Gastroesophageal sphincter (tissue), 4 donors: ENCODE results near the gene TRIP12. TPM values are rescaled to one million over a fixed set of nuclear protein-coding genes. Genes with fewer than 3 reads are reported as not detected.

Experiments
- ATAC-seq: fragments of 150-250 bp; one replicate; pipeline ENCODE4 v1.9.1; 2016; ENCODE audit warnings: mild to moderate bottlenecking, moderate library complexity
- H3K27ac ChIP-seq, 4 donors: fragments of 200-600 bp; sonication (generic) in 3 of 4; 1 replicate in 3 of 4; 2 replicates in 1 of 4; pipeline ENCODE4 v1.5.1; 2016 to 2019
- H3K27me3 ChIP-seq: fragments of 200-600 bp; sonication (generic); one replicate; pipeline ENCODE4 v1.5.1; 2019
- H3K36me3 ChIP-seq, 2 donors: fragments of 200-600 bp; sonication (generic); one replicate each; pipeline ENCODE4 v1.5.1; 2019; ENCODE audit warnings: control low read depth in 1 of 2
- H3K4me1 ChIP-seq, 3 donors: fragments of 200-600 bp; sonication (generic); 1 replicate in 2 of 3; 2 replicates in 1 of 3; pipeline ENCODE4 v1.5.1; 2016 to 2019; ENCODE audit warnings: control low read depth in 2 of 3
- H3K4me3 ChIP-seq, 2 donors: fragments of 200-600 bp; sonication (generic); one replicate each; pipeline ENCODE4 v1.5.1; 2019; ENCODE audit warnings: mild to moderate bottlenecking in 1 of 2, moderate library complexity in 1 of 2
- H3K9me3 ChIP-seq, 3 donors: fragments of 200-600 bp; sonication (generic); one replicate each; pipeline ENCODE4 v1.5.1; 2017 to 2019; ENCODE audit warnings: control low read depth in 2 of 3
- EP300 ChIP-seq: sonication (generic); formaldehyde crosslinking; IDR thresholded peaks from one replicate; pipeline ENCODE4 v1.6.1; 2017; ENCODE audit warnings: antibody characterized with exemption, mild to moderate bottlenecking
- POLR2A ChIP-seq, 2 donors: fragments of 450-650 bp; IDR thresholded peaks; one replicate each; pipeline ENCODE4 v1.6.1; 2017; ENCODE audit warnings: antibody characterized with exemption in 2 of 2, mild to moderate bottlenecking in 2 of 2, moderate library complexity in 1 of 2
- POLR2AphosphoS5 ChIP-seq: sonication (generic); formaldehyde crosslinking; IDR thresholded peaks from one replicate; pipeline ENCODE4 v1.6.1; 2017; ENCODE audit warnings: antibody characterized with exemption
- WGBS, 2 donors: methylation state at CpG; one replicate each; pipeline ENCODE4 v1.1.5; 2018; ENCODE audit warnings: low coverage in 1 of 2; 5-methylcytosine and 5-hydroxymethylcytosine counted together
- total RNA-seq, 4 donors: library from RNA; depleted of rRNA; stranded (reverse); fragments of >200 nt; gene quantifications; one replicate each; pipeline ENCODE4 v1.1.0, GENCODE V29; 2016
- TF ChIP-seq, protein P1 (sequence below), 4 experiments: fragments of 200-600 bp in 2 of 4; fragments of 450-650 bp in 2 of 4; sonication (generic) in 1 of 4; IDR thresholded peaks; one replicate each; pipeline ENCODE4 v1.5.1; 2017 to 2019; ENCODE audit warnings: antibody characterized with exemption in 4 of 4, mild to moderate bottlenecking in 2 of 4, moderate library complexity in 2 of 4

The TRIP12 gene
- total RNA-seq, 4 donors from 2014 or later, result 138 to 203 (median 185) TPM

- Histone ChIP-seq H3K4me3 (no peak overlapping the region), H3K4me1 (peaks cover 0 to 82% (median 11%) of the 10 kb centered on the region in 3 donors), H3K36me3 (peaks cover 0 to 17% of the 10 kb centered on the region in 2 donors), H3K9me3 (no peaks in the 10 kb centered on the region), H3K27me3 (no peaks in the 10 kb centered on the region), H3K27ac (no peak overlapping the region)
- TF ChIP-seq, protein P1, sequence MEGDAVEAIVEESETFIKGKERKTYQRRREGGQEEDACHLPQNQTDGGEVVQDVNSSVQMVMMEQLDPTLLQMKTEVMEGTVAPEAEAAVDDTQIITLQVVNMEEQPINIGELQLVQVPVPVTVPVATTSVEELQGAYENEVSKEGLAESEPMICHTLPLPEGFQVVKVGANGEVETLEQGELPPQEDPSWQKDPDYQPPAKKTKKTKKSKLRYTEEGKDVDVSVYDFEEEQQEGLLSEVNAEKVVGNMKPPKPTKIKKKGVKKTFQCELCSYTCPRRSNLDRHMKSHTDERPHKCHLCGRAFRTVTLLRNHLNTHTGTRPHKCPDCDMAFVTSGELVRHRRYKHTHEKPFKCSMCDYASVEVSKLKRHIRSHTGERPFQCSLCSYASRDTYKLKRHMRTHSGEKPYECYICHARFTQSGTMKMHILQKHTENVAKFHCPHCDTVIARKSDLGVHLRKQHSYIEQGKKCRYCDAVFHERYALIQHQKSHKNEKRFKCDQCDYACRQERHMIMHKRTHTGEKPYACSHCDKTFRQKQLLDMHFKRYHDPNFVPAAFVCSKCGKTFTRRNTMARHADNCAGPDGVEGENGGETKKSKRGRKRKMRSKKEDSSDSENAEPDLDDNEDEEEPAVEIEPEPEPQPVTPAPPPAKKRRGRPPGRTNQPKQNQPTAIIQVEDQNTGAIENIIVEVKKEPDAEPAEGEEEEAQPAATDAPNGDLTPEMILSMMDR (IDR thresholded peaks at IDR 0.05), result peak in 1 of 4 experiments; percentile 17
- no peak for TF ChIP-seq POLR2A (IDR thresholded peaks at IDR 0.05)
- no peak for TF ChIP-seq POLR2AphosphoS5
- WGBS, 2 donors, result 25 to 67% methylated on average over 1 of the region's 1 CpG
- ATAC-seq, result no peak
Measured at GRCh38 chr2:229910832-229911412, 10.9 kb downstream of the TRIP12 start.

- no peak overlapping the region for H3K4me3 ChIP-seq
- 67 to 80% methylated on average over 1 of the region's 1 CpG for WGBS, 2 donors
- peaks cover 0 to 17% of the 10 kb centered on the region in 2 donors for H3K36me3 ChIP-seq
- peaks cover 0 to 76% (median 11%) of the 10 kb centered on the region in 3 donors for H3K4me1 ChIP-seq
- ATAC-seq, result no peak
- no peaks in the 10 kb centered on the region for H3K9me3 ChIP-seq
- no peak overlapping the region for H3K27ac ChIP-seq
- H3K27me3 ChIP-seq, result no peaks in the 10 kb centered on the region
- TF ChIP-seq POLR2AphosphoS5 (no peak), POLR2A (IDR thresholded peaks at IDR 0.05) (no peak), EP300 (no peak)
- TF ChIP-seq, protein P1 (IDR thresholded peaks at IDR 0.05), result no peak
Measured at GRCh38 chr2:229910147-229910831, 11.5 kb downstream of the TRIP12 start.

DNA sequence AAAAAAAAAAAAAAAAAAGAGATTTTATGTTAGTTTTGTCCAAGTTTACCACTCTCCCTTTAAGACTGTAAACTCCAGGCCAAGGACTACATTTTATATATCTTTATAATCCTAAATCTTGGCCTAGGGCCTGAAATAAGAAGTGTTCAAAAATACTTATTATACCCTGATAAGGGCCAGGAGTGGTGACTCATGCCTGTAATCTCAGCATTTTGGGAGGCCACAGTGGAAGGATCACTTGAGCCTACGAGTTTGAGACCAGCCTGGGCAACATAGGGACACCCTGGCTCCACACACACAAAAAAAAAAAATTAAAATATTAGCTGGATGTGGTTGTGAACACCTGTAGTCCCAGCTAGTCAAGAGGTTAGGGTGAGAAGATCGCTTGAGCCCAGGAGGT is 12.7 kb downstream of the TRIP12 start:
- H3K27me3 ChIP-seq, result no peaks in the 10 kb centered on the region
- ATAC-seq, result no peak
- H3K4me3 ChIP-seq, result no peak overlapping the region
- no peaks in the 10 kb centered on the region for H3K9me3 ChIP-seq
- H3K4me1 ChIP-seq, result peaks cover 0 to 64% (median 11%) of the 10 kb centered on the region in 3 donors
- WGBS, 2 donors, result 63 to 67% methylated on average over 1 to 2 of the region's 2 CpGs
- TF ChIP-seq POLR2AphosphoS5, result no peak
- TF ChIP-seq POLR2A (IDR thresholded peaks at IDR 0.05), result no peak
- TF ChIP-seq, protein P1 (IDR thresholded peaks at IDR 0.05), result no peak
- TF ChIP-seq EP300, result no peak
- no peak overlapping the region for H3K27ac ChIP-seq
- peaks cover 0 to 17% of the 10 kb centered on the region in 2 donors for H3K36me3 ChIP-seq

DNA sequence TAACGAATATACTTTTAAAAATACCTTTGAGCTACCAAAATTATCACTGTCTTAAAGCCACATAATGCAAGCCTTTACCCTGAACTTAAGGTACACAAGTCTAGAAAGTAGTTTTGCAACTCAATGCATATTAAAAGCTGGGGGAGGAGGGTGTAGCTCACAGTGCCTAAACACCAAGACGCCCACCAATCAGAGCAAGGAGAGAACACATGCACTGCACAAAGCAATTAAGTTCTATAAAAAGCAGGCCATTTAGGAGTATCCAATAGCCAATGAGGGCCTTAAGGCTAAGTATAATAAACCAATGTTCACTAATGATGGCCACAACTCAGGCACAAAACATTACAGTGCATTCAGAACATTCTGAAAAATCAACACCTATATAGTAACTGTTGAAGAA is 16.2 kb downstream of the TRIP12 start:
- ATAC-seq, result no peak
- TF ChIP-seq POLR2AphosphoS5 (no peak), POLR2A (IDR thresholded peaks at IDR 0.05) (no peak), EP300 (no peak)
- TF ChIP-seq, protein P1 (IDR thresholded peaks at IDR 0.05), result no peak
- peaks cover 0 to 20% of the 10 kb centered on the region in 2 donors for H3K36me3 ChIP-seq
- H3K27ac ChIP-seq, result no peak overlapping the region
- H3K27me3 ChIP-seq, result no peaks in the 10 kb centered on the region
- peaks cover 0 to 48% (median 10%) of the 10 kb centered on the region in 3 donors for H3K4me1 ChIP-seq
- no peaks in the 10 kb centered on the region for H3K9me3 ChIP-seq
- WGBS, 2 donors, result 78 to 93% methylated on average over 2 of the region's 2 CpGs
- no peak overlapping the region for H3K4me3 ChIP-seq

- 86 to 92% methylated on average over 2 to 3 of the region's 3 CpGs for WGBS, 2 donors
- Histone ChIP-seq H3K9me3 (no peaks in the 10 kb centered on the region), H3K27ac (no peak overlapping the region), H3K4me1 (peaks cover 0 to 44% (median 4%) of the 10 kb centered on the region in 3 donors), H3K27me3 (no peaks in the 10 kb centered on the region), H3K36me3 (peaks cover 0 to 12% of the 10 kb centered on the region in 2 donors), H3K4me3 (no peak overlapping the region)
- no peak for ATAC-seq
- TF ChIP-seq POLR2AphosphoS5 (no peak), POLR2A (IDR thresholded peaks at IDR 0.05) (no peak), EP300 (no peak)
- TF ChIP-seq, protein P1 (IDR thresholded peaks at IDR 0.05), result no peak
Measured at GRCh38 chr2:229903037-229903436, 18.8 kb downstream of the TRIP12 start.
